ENCODE data around the gene MIB1.

DNA sequence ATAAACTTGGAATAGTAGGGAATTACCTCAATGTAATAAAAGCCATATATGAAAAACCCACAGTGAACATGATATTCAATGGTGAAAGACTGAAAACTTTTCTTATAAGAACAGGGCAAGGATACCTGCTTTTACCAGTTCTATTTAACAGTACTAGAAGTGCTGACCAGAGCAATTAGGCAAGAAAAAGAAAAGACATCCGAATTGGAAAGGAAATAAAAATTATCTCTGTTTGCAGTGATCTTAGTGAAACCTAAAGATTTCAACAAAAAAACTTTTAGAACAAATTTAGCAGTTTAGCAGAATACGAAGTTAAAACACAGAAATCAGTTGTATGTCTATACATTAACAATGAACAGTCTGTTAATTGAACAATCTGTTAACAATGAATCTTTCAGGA, 69.1 kb downstream of the MIB1 start:
- TF ChIP-seq, protein P1, sequence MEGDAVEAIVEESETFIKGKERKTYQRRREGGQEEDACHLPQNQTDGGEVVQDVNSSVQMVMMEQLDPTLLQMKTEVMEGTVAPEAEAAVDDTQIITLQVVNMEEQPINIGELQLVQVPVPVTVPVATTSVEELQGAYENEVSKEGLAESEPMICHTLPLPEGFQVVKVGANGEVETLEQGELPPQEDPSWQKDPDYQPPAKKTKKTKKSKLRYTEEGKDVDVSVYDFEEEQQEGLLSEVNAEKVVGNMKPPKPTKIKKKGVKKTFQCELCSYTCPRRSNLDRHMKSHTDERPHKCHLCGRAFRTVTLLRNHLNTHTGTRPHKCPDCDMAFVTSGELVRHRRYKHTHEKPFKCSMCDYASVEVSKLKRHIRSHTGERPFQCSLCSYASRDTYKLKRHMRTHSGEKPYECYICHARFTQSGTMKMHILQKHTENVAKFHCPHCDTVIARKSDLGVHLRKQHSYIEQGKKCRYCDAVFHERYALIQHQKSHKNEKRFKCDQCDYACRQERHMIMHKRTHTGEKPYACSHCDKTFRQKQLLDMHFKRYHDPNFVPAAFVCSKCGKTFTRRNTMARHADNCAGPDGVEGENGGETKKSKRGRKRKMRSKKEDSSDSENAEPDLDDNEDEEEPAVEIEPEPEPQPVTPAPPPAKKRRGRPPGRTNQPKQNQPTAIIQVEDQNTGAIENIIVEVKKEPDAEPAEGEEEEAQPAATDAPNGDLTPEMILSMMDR (IDR thresholded peaks at IDR 0.05 in 2 of 3, conservative IDR thresholded peaks at IDR 0.05 in 1 of 3; ENCODE audit: insufficient read depth in 2 of 3, low read depth in 1 of 3, low read length in 3 of 3) = no peak
- no peak for TF ChIP-seq MTA2 (IDR thresholded peaks at IDR 0.05; ENCODE audit: low read depth)
- TF ChIP-seq EP300 (IDR thresholded peaks at IDR 0.05; ENCODE audit: low read length) = no peak
- TF ChIP-seq ZNF121 (CRISPR knock-in tag; conservative IDR thresholded peaks at IDR 0.05) = no peak
- TF ChIP-seq HDAC2 (IDR thresholded peaks at IDR 0.05) = no peak
- no peak for TF ChIP-seq CBX1 (IDR thresholded peaks at IDR 0.05; ENCODE audit: low read depth)
- no peak for TF ChIP-seq EGR1 (conservative IDR thresholded peaks at IDR 0.05)
- no peak for TF ChIP-seq EZH2 (IDR thresholded peaks at IDR 0.05; ENCODE audit: borderline replicate concordance, low read depth, low read length)
- TF ChIP-seq FOS (IDR thresholded peaks at IDR 0.05; ENCODE audit: extremely low read depth, insufficient read length) = no peak
- no peak for TF ChIP-seq RFX5 (IDR thresholded peaks at IDR 0.05; ENCODE audit: low read depth, low read length)
- TF ChIP-seq GABPB2 (CRISPR knock-in tag; conservative IDR thresholded peaks at IDR 0.05) = no peak
- no peak for TF ChIP-seq ZEB2 (IDR thresholded peaks at IDR 0.05)
- TF ChIP-seq, protein P2, sequence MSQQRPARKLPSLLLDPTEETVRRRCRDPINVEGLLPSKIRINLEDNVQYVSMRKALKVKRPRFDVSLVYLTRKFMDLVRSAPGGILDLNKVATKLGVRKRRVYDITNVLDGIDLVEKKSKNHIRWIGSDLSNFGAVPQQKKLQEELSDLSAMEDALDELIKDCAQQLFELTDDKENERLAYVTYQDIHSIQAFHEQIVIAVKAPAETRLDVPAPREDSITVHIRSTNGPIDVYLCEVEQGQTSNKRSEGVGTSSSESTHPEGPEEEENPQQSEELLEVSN (IDR thresholded peaks at IDR 0.05; ENCODE audit: borderline replicate concordance in 1 of 2, extremely low read depth in 1 of 2, insufficient read depth in 1 of 2, insufficient read length in 1 of 2, low read depth in 1 of 2, low read length in 1 of 2, poor library complexity in 1 of 2, severe bottlenecking in 1 of 2) = no peak
